Measurements from ENCODE around the gene ACTMAP. TPM values are rescaled to one million over a fixed set of nuclear protein-coding genes. Genes with fewer than 3 reads are reported as not detected.

ACTMAP gene
- total and polyA plus RNA-seq, 2 of the 8 experiments (the other 6 are each of a cell fraction or from before 2014, with no cell fraction given): 24.1 to 26.5 TPM

- peak in 1 of 2 experiments; percentile 95; a peak in 1 of 4 replicates for TF ChIP-seq HDAC2 (IDR thresholded peaks at IDR 0.05; ENCODE audit: borderline replicate concordance in 1 of 2, low read depth in 2 of 2, low read length in 2 of 2)
- TF ChIP-seq RFX5 (IDR thresholded peaks at IDR 0.05; ENCODE audit: borderline replicate concordance, low read depth, low read length): peak; percentile 99
- TF ChIP-seq CREB1 (IDR thresholded peaks at IDR 0.05): peak; percentile 96
- no peak for TF ChIP-seq CBX8 (IDR thresholded peaks at IDR 0.05; ENCODE audit: borderline replicate concordance, low read depth, low read length)
These were observed 26.8 kb upstream of the ACTMAP start (continued) for GRCh38 chr19:40776932-40777644.

Measured in H1 (cell line).